Testis (tissue), 3 donors: ENCODE measurements around the gene RABGGTA. TPM values are rescaled to one million over a fixed set of nuclear protein-coding genes. Genes with fewer than 3 reads are reported as not detected.

Experiments used
- DNase-seq: peaks from one replicate; pipeline ENCODE4 v3.0.0-alpha.2; 2019
- H3K27ac ChIP-seq, 2 donors: fragments of 200-600 bp; sonication (generic); one replicate each; pipeline ENCODE4 v1.5.1; 2019
- H3K27me3 ChIP-seq: fragments of 200-600 bp; sonication (generic); one replicate; pipeline ENCODE4 v1.5.1; 2019
- H3K36me3 ChIP-seq: fragments of 200-600 bp; sonication (generic); one replicate; pipeline ENCODE4 v1.5.1; 2017; ENCODE audit warnings: low read depth; ENCODE audit errors: missing control alignments
- H3K4me1 ChIP-seq: fragments of 200-600 bp; sonication (generic); one replicate; pipeline ENCODE4 v1.5.1; 2019
- H3K4me3 ChIP-seq, 2 donors: fragments of 200-600 bp; sonication (generic); one replicate each; pipeline ENCODE4 v1.5.1; 2017 to 2019
- H3K9me3 ChIP-seq: fragments of 200-600 bp; sonication (generic); one replicate; pipeline ENCODE4 v1.5.1; 2017
- POLR2A ChIP-seq: fragments of 450-650 bp; IDR thresholded peaks from one replicate; pipeline ENCODE4 v1.6.1; 2017; ENCODE audit warnings: antibody characterized with exemption, mild to moderate bottlenecking, moderate library complexity
- WGBS, 2 donors: methylation state at CpG; one replicate each; pipeline ENCODE4 v1.1.5; 2018; 5-methylcytosine and 5-hydroxymethylcytosine counted together
- intact Hi-C: fragments of 100-400 bp; cut with DNase I; formaldehyde crosslinking; loops from one replicate; pipeline ENCODE4 v1.15.1; 2023; ENCODE audit warnings: low total_unique reads
- polyA plus RNA-seq: library from polyadenylated mRNA; stranded (reverse); fragments of 350-450 nt; fragmentation: Illumina TruSeq; extraction: RNeasy Lipid Tissue Mini Kit (QIAGEN cat#74804); gene quantifications from one replicate; pipeline ENCODE4 v1.2.3, GENCODE V29; 2014; ENCODE audit warnings: low read depth, low replicate concordance; ENCODE audit not compliant: insufficient read depth
- total RNA-seq, 2 donors: library from RNA; depleted of rRNA; stranded (reverse); fragments of >200 nt; gene quantifications; one replicate each; pipeline ENCODE4 v1.2.3, GENCODE V29; 2016
- TF ChIP-seq, protein P1 (sequence below), 3 experiments: fragments of 450-650 bp in 2 of 3; fragments of 200-600 bp in 1 of 3; sonication (generic) in 1 of 3; IDR thresholded peaks; one replicate each; pipeline ENCODE4 v1.5.1; 2016 to 2019; ENCODE audit warnings: antibody characterized with exemption in 3 of 3, mild to moderate bottlenecking in 2 of 3, moderate library complexity in 1 of 3

The RABGGTA gene
- total and polyA plus RNA-seq, 3 donors from 2014 or later: 33.5 to 90.2 (median 70.9) TPM

DNA sequence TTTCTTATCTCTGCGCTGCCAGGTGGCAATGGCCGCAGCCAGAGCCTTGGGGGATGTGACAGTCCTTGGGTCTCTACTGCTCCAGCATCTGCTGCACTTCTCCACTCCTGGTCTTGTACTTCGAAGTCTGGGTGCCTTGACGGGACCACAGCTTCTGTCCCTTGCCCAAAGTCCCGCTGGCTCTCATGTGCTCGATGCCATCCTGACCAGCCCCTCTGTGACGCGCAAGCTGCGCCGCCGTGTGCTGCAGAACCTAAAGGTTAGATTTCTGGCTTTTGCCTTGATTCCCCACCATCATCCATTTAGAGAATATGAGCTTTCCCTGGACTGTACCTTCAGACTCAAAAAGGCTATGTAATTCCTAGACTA is 32.6 kb upstream of the RABGGTA start:
- H3K36me3 ChIP-seq: no peaks in the 10 kb centered on the region

DNA sequence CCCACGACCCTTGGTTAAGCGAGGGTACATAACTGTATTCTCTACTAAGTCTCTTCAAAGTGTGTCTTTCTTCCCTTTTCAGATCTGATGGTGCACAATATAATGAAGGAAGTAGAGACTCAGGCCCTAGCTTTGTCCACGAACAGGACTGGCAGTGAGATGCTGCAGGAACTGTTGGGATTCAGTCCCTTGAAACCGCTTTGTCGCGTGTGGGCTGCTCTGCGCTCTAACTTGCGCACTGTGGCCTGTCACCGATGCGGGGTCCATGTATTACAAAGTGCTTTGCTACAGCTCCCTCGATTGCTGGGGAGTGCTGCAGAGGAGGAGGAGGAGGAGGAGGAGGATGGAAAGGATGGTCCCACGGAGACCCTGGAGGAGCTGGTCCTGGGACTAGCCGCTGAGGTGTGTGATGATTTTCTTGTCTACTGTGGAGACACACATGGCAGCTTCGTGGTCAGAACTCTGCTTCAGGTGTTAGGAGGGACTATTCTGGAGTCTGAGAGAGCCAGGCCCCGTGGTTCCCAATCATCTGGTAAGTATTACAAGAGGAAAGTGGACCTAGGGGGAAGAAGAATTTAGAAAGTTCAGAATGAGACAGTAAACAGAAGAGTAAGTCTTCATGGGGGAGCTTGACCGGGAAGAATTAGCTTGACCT is 29.1 kb upstream of the RABGGTA start:
- Histone ChIP-seq H3K9me3 (no peaks in the 10 kb centered on the region), H3K27ac (no peak overlapping the region), H3K4me3 (peak overlapping the region; percentile 73 to 89), H3K4me1 (peaks cover 9% of the 10 kb centered on the region), H3K36me3 (no peaks in the 10 kb centered on the region), H3K27me3 (no peaks in the 10 kb centered on the region)
- TF ChIP-seq, protein P1, sequence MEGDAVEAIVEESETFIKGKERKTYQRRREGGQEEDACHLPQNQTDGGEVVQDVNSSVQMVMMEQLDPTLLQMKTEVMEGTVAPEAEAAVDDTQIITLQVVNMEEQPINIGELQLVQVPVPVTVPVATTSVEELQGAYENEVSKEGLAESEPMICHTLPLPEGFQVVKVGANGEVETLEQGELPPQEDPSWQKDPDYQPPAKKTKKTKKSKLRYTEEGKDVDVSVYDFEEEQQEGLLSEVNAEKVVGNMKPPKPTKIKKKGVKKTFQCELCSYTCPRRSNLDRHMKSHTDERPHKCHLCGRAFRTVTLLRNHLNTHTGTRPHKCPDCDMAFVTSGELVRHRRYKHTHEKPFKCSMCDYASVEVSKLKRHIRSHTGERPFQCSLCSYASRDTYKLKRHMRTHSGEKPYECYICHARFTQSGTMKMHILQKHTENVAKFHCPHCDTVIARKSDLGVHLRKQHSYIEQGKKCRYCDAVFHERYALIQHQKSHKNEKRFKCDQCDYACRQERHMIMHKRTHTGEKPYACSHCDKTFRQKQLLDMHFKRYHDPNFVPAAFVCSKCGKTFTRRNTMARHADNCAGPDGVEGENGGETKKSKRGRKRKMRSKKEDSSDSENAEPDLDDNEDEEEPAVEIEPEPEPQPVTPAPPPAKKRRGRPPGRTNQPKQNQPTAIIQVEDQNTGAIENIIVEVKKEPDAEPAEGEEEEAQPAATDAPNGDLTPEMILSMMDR (IDR thresholded peaks at IDR 0.05): no peak
- no peak for TF ChIP-seq POLR2A
- 19 to 22% methylated on average over 16 of the region's 16 CpGs for WGBS, 2 donors
- intact Hi-C loops: loop anchor here (5.0 kb wide), 1 partner anchor 58 kb away; the partner anchor contains the start of gene TINF2
- DNase-seq: no peak

More for the DNA sequence above, 32.6 kb upstream of the RABGGTA start:
- TF ChIP-seq POLR2A: no peak
- TF ChIP-seq, protein P1 (IDR thresholded peaks at IDR 0.05): no peak
- Histone ChIP-seq H3K4me1 (peaks cover 6% of the 10 kb centered on the region), H3K9me3 (no peaks in the 10 kb centered on the region), H3K27ac (no peak overlapping the region), H3K4me3 (no peak overlapping the region), H3K27me3 (no peaks in the 10 kb centered on the region)
- DNase-seq: no peak
- intact Hi-C loops: loop anchor here (5.0 kb wide), 1 partner anchor 62 kb away; the partner anchor contains the start of gene TINF2
- WGBS, 2 donors: 92 to 96% methylated on average over 10 to 11 of the region's 11 CpGs

DNA sequence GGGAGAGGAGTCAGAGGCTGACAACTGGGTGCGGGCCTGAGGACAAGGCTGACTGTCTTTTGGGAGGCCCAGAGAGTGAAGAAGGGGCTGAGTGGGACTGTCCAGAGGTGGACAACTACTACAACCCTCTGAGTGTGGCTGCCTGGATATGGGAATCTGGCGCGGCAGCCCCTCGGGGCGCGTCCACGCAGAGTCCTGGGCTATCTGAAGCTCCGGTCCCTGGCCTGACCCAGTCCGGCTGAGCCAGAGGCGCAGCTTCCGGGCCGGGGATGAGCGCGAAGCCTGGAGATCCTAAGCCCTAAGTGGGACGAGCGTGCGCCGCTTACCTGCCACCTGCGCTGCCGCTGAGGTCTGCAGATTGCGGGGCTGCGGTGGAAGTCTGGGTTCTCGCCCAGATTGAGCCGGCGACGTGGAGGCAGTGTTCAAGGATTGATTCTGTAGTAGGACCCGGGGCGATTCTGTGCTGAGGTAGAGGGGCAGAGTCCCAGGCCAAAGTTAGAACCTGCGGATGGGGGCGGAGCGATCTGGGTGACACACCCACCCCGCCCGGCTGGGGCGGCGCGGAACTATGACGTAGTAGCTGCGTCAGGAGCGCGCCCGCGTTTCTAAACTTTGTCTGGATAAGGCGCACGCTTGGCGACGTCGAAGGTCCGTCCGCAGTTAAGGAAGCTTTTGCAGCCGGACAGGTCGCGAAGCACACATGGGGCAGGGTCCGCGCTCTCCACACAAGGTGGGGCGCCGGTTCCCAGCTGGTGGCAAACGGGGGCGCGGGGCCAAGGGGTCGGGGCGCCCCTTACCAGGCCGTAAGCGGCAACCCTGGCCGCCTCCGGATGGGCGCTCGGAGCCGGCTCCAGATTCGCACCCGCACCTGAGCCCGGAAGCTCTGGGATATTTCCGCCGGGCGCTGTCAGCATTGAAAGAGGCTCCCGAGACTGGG is 28.1 kb upstream of the RABGGTA start, which contains the start of the genes DHRS1 and NOP9:
Gene DHRS1, minus strand, starts transcription at position 526 of the 937 bp plus-strand sequence. CDS start 674 bp downstream, outside the sequence.
Gene NOP9, plus strand, starts transcription at position 596 of the 937 bp plus-strand sequence. Its CDS starts 105 bp downstream, at position 701.
- peak; percentile 95 for DNase-seq
- Histone ChIP-seq H3K4me3 (peak within 1 kb of the TSS; percentile 73 to 89), H3K27ac (peak within 1 kb of the TSS; percentile 65 to 82), H3K36me3 (no peaks in the 10 kb centered on the region), H3K9me3 (no peaks in the 10 kb centered on the region), H3K27me3 (no peaks in the 10 kb centered on the region), H3K4me1 (peaks cover 9% of the 10 kb centered on the region)
- WGBS, 2 donors: 1% methylated on average over 12 to 74 of the region's 75 CpGs
- intact Hi-C loops: loop anchor here (5.0 kb wide), 1 partner anchor 57 kb away; the partner anchor contains the start of gene TINF2
- no peak for TF ChIP-seq POLR2A
- TF ChIP-seq, protein P1 (IDR thresholded peaks at IDR 0.05): peak in 1 of 3 experiments; percentile 25

DNA sequence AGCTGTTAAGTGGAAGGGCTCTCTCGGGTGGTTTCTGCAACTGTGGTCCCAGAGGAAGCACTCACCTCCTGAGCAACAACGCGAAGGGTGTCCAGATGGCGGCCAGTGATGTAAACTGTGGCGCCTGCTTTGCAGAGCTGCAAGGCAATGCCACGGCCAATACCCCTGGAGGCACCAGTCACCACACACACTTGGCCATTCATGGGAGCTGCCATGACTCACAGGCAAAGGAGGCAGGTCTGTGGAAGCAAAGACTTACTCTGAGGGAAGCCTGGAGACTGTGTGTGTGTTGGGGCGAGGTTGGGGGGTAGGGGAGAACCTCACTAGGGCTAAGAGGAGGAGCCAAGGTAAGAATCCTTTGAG is 27.5 kb upstream of the RABGGTA start:
- Histone ChIP-seq H3K4me1 (peaks cover 9% of the 10 kb centered on the region), H3K9me3 (no peaks in the 10 kb centered on the region), H3K4me3 (peak overlapping the region; percentile 73 to 89), H3K27me3 (no peaks in the 10 kb centered on the region), H3K27ac (peak overlapping the region; percentile 65 to 82), H3K36me3 (no peaks in the 10 kb centered on the region)
- TF ChIP-seq, protein P1 (IDR thresholded peaks at IDR 0.05): no peak
- TF ChIP-seq POLR2A: no peak
- DNase-seq: no peak
- intact Hi-C loops: no loop called here
- WGBS, 2 donors: 39 to 46% methylated on average over 7 of the region's 7 CpGs
